ENCODE results near the gene UBE2G2.

The UBE2G2 gene

DNA sequence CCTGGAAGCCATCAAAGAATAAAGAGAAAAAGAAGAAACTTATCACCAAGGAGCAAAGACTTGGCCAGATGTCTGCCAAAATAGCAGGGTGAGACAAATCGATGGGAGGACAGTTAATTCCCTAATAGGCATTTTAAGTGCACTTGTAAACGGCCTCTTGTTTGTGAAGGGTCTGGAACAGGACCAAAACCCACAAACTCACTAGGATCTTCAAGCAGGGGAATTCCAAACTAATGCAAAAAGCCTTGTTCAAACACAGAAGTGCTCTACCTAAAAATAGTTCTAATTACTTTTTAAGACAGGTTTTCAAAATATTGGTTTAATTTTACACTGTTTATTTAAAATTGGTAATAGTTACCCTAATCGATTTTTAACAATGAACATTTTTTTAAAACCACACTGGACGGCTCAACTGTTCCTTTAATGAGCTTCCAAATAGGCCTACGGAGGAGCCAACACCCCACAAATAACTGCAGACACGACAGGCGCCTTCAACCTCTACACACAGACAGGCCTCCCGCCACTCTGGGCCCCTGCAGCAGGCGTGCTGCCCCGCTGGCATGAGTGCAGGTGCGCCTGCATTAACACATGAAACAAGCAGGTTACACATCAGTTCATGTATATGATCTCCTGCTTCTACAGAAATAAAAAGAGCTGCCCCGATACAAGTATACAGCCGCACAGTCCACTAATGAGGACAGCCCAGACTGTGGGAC, 15.8 kb downstream of the UBE2G2 start:
- DNase-seq (ENCODE audit: low read depth), result no peak

DNA sequence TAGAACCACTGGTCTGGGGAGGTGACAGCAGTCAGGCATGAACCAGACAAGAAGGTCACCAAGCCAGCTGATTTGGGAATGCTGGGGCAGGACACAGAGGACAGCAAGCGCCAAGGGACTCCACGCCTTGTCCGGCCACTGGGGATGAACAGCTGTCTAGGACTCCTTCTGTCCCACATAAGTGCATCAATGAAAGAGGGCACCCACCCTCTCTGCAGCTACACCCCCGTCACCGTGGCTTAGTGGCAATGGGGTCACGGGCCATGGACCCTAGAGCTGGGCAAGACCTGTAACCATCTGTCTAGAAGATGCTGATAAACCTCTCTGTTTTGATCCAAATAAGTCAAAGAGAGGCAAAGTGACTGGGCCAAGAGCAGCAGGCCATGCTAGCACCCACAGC, 16.8 kb downstream of the UBE2G2 start:
- no peak for DNase-seq (ENCODE audit: low read depth)

DNA sequence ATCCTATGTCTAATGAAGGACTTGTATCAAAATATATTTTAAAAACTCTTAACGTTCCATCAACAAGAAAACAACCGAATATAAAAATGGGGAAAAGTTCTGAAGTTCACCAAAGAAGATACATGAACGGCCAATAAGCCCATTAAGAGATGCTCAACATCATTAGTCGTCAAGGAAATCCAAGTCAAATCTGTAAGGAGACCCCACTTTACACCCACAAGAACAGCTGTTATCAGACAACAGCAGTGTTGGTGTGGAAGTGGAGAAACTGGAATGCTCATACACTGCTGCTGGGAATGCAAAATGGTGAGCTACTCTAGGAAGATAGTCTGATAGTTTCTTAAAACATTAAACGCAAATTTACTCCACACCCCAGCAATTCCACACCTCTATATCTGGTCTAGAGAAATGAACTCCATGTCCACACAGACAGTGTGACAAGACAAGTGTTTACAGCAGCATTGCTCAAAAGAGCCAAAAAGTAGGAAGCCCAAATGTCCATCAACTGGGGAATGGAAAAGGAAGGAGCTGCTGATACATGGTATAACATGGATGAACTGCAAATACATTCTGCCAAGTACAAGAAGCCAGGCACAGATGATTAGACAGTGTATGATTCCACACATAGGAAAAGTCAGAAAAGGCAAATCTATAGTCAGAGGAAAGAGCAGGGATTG, 18.5 kb downstream of the UBE2G2 start:
- DNase-seq (ENCODE audit: low read depth), result no peak

DNA sequence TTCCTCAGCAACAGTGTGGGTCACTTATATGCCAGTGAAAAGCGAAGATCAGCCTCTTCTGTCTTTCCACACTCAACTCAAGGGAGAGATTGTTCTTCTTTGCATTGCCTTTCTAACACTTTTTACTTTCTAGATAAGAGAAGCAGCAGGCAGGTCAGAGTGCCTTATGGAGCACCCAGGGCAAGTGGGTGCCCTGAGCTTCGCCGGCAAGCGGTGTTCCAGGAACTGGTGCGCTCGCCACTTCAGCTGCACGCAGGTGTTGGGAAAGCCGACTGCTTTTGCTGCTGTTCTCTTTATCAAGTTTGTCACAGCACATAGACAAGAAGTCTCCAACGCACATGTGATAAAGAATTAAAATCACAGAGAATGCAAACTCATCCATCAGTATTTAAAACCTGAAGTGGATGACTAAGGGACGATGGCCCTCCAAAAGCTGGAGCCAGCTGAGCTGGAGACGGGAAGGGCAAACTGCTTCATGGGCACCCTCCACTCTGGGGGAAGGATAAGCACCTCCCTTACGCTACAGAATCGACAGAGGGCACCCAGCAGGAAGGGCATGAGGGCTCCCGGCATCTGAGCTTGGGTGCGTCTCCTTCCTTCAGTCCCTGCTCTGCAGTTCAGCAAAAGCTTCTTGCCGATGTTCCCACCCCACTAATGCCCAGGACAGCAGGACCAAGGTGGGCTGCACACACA, 20.7 kb downstream of the UBE2G2 start:
- no peak for DNase-seq (ENCODE audit: low read depth)

DNA sequence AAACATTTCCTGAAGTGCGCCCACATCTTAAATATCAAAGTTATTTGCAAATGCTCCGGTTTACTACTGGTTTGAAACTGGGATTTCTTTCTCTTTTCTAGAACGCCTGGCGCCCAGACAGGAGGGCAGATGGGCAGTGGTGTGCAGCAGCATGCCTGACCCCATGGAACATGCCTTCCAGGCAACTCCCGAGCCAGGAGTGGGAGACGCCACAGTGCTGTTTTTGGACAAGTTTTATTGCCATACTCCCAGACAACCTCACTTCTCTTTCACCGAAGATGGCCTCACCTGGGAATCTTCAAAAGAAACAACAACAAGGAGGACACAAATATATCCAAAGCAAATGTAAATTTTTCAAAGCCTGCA, 21.5 kb downstream of the UBE2G2 start:
- DNase-seq (ENCODE audit: low read depth), result no peak

DNA sequence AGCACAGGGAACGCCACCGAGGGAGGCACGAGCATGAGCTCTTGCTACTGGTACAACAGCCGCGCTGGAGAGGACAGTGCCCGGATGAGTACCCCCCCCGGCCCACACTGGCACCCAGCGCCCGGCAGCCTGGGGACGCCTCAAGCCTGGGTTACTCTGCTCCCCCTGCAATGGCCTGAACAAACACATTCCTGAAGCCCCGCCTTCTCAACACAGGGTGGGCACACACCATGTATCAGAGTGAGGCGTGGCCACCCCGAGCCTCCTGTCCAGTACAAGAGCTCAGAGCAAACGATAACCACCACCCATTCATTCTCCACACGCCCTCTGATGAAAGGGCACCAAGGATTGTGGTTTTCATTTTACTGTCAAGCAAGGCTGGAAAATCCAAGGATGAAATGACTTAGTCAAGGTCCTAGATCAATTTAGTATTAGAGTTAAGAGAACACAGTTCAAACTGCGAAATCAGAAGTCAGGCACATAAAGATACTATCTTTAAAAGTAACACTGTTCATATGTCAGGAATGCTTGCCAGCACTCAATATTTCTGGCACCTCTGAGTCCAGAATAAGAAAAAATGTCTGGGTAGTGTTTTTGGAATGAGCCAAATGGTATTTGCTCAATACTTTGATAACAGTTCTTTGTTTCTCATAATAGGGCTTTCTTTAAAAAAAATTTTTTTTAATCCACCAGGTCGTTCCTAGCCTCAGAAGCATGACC, 22.0 kb downstream of the UBE2G2 start:
- no peak for DNase-seq (ENCODE audit: low read depth)

DNA sequence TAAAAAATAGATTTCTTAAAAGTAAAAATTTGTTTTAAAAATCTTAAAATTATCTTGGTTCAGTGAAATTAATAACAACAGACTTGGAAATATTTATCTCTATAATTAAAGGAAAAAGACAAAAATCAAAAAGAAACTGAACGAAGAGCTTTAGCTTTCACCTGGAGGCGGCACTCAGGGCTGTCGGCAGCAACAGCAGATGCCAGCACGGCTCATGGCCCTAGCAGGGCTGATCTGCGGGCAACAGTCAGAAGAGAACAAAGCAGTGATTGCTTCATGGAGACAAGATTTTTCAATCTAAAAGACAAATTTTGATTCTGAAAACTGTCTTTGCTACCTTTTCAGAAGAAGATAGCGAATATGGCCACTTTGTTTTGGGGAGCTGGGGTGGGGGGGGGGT, 22.6 kb downstream of the UBE2G2 start:
- DNase-seq (ENCODE audit: low read depth), result no peak

DNA sequence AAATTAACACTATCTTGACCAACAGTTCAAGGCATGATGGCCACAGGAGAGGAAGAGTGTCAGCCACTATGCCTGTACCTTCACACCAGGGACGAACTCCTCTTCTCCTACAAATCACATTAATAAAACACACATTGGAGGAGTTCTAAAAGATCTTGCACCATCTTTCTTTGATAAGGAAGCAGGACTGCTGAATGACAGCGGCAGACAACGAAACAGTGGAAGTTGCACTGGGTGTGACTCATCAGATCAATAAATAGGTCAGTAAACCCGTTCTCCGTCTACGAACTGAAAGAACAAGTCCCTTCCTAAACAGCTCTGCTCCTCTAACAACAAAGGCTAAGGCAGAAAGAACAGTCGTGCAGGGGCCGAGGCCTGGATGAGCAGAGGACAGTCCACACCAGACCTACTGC, 23.1 kb downstream of the UBE2G2 start:
- DNase-seq (ENCODE audit: low read depth), result no peak

DNA sequence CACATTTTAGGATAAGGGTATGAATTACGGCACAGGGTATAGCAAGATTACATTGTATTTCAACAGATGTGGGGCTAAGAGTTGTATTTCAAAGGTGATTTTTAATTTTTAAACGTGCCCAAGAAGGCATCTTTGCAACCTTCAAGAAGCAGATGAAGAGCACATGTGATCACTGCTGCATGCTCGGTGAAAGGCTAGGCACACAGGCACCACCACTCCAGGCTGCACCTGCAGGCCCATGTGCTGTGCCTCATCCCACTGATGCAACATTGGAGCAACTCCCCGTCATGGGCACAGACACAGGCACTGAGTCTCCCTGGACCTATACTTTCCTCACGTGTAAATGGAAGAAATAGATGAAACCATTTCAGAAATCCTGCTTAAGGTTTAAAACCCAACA, 23.5 kb downstream of the UBE2G2 start:
- no peak for DNase-seq (ENCODE audit: low read depth)

DNA sequence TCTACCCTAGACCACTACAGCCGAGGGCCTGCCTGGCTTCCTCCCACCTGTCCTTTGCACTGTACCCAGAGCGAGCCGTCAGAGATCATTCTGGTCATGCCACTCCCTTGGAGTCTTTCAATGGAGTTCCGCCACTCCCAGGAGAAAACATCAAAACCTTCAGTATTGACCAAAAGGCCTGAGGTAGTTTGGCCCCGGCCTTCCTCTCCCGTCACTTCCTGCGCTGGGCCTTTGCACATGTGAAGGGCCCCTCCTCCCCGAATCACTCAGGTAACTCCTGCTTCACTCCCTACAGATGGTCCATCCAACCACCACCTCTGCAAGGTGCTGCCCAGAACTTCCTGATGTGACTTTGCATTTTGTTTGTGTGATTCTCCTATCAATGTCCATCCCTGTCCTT, 26.6 kb downstream of the UBE2G2 start:
- DNase-seq (ENCODE audit: low read depth), result no peak

DNA sequence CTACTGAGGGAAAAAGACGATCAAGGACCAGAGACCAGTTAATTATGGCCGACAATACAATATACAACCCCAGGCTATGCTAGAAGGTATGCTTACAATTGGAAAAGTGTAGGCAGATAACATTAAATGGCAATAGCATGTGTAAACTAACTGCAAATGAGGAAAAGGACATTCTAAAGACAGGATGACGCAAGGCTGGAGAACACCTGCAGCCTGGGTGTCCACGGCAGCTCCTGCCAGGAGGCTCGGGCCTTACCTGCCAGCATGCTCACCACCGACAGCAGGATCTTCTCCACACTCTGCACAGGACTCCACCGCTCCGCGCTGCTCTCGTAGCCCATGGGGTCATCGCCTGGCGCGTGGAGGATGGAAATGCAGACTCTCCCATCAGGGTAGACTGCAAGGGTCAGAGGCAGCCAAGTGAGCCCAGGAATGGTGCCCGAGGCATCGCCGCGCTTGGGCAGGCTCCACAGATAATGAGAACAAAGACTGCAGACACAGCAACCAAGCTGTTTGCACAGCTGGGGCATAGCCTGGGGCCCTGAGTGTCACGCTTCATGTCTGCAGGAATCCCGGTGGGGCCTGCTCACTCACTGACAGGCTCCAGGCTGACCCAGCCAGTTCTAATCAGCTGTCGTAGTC, 28.2 kb downstream of the UBE2G2 start:
- no peak for DNase-seq (ENCODE audit: low read depth)

DNA sequence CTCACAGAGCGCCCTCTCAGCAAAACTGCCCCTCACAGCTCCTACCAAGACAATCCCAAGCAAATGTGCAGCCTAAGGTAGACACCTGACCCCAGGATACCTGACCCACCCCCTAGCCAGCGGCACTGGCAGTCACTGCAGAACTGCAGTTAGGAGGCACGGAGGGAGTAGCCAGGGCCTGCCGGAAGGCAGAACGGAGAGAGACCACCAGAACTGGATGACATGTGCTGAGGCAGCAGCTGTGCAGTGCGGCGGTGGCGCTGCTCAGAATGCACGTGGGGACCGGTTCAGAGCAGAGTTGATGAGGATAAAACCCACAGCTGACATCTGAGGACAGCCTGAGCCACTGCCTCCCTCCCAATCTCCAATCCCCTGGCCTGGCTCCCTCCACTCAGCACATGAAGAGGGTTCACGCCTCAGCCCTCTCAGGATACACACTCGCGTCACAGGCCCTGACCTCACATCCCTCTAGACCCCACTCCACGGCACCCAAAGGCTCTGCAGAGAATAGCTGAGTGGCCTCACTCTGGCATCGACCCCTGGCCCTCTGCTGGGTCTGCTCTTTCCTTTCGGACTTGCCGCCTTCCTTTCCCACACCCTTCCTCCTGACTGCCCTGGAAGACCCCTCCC, 29.6 kb downstream of the UBE2G2 start:
- no peak for DNase-seq (ENCODE audit: low read depth)

DNA sequence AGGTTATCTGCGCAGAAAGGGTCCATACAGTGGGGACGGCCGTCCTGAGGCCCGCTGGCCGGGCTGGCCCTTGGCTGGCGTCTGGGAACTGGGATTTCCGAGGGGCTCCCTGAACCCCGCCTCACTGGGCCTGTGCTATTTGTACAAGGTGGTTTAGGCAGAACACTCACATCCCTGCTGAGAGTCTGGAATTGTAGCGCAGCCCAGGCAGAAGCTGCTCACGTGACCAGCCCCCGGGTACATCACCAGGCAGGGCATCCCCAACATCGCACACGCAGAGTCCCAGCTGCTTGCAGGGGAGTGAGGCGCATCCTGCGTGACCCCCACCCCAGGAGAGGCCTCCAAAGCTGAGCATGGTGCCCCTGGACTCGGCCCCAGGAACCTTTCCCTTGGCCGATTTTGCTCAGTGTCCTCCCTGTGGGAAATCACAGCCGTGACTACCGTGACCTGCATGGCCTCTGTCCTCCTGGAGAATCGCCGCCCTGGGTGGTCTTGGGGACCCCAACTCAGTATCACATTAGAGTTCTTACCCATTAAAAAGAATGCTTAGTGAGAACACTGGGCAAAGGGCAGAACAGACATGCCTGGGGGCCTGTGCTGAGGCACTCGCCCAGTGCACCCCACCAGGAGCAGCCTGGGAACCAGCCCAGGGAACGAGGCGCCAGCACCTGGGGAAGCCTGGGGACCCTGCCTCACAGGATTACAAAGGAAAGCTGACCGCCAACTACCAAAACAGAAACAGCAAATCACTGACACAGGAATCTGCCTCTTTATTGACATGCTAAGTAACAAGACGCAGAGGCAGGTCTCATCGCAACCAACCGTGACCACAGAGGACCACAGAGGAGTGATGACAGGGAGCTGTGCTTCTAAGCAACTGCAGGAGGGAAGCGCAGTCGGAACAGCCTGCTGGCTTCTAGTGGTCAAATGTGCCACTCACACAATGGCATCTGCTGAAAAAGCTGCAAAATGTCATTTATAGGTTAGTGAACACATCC, 33.5 kb downstream of the UBE2G2 start:
- no peak for DNase-seq (ENCODE audit: low read depth)

DNA sequence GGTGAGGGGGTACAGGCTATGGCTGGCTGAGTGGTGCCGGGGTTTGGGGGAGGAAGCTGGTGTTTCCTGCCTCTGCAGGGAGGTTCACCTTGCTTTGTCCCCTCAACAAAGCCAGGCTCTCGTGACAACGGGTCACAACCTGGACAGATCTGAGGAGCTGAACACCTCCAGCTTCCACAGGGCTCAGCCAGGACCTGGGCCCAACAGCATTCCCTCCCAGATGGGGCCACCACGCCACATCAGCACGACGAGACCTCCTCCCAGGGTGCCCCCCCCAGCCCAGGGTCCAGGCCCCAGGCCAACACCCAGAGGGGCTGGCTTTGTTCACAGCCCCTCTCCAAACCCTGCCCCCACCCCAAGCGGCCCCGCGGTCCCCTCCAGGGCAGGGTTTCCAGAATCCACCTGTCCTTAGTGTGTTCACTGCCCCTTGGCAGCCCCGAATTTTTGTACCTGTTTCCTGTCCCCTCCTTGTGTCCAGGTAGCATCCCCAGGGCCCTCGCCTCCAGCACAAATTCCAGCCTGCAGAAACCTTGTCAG, 34.7 kb downstream of the UBE2G2 start:
- DNase-seq (ENCODE audit: low read depth), result no peak

DNA sequence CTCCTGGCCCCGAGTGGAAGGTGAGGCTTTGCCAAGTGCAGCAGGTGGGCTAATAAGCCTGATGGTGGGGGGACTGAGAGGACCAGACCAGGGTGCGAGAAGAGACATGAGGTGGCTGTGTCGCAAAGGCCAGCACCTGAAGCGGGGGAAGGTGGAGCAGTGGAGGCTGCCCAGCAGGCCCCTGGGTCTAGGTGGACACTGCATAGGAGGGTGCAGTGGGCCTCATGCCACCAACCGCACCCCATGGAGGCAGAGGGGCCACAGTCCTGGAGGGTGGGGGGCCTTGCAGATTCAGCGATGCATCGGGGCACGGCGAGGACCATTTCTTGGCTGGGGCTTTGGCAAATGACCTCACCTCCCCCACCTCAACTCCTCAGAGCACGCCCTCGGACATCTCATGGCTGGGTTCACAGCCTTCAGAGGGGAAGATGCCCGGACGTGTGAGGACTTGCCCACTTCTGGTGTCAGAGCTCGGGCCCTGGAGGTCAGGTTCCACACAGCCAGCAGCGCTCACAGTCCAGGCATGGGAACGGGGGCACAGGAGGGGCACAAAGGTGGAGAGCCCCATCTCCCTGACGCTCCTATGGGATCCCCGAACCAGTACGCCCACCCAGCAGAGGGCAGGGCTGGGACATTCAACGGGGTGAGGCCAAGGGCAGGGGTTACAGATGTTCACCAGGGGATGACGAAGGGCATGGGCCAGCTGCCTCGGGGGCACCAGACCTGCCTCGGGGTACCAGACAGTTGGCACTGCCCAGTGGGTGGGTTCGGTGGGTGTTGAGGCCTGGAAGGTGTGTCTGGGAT, 35.4 kb downstream of the UBE2G2 start:
- DNase-seq (ENCODE audit: low read depth), result no peak

DNA sequence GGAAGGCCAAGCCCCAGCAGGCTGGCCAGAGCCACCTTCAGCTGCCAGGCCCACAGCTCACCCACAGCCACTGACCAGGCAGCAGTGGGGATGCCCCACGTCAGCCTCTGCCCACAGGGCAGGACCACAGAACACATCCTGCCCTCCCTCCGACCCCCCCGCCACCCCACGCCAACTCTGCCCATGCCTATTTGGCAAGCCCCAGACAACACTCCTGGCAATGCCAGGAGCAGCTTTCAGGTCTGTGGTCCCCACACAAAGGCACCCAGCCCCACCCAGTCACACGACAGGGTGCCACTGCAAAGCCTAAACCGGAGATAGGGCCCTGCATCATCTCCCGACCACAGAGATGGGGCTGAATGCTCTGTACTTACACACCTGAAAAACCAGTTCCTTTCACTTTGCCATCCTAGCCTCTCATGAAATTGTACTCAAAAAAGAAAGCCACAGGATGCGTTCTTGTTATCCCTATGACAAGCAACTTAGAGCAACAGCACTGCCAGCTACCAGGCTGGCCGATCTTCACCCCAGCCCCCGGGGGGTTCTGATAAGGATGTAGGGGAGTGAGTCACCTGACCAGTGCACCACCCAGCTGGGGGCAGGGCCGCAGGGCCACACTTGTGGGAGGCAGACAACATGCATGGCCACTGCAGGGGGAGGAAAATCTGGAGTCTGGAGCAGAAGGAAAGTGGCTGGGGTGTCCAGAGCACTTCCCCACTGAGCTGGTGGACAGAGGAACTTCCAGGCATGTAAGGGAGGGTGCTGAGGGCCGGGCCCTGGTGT, 36.2 kb downstream of the UBE2G2 start:
- DNase-seq (ENCODE audit: low read depth), result no peak

DNA sequence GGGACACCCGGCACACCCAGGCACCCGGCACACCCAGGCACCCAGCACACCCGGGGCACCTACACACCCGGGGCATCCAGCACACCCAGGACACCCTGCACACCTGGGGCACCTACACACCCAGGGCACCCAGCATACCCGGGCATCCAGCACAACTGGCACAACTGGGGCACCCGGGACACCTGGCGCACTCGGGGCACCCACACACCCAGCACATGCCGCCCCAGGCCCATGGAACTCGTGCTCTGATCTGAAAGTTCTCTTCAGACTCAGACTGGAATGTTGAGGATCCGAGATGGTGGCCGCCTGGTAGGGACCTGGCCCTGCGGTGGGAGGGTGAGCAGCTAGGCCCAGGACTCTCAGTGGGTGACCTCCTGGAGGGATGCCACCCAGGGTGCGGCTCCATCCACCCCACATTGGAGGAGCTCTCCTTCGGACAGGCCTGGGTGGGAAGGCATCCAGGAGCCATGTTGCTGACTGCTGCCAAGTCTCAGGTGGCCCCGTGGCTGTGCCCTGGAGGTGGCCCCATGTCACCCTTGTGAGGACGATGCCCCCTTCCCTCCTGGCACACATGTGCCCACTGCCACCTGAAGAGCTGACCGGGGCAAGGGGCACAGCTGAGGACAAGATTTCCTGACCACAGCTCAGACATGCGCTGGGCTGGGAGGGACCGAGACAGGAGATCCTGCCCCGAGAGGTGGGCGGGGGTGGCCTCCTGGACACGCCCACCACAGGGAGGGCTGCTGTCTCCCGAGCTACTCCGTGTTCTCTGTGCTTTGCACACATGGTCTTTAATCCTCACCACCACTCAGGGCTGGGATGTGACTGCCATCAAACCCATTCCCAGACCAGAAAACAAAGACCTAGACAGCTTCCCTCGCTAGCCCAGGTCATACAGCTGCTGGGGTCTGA, 37.0 kb downstream of the UBE2G2 start:
- no peak for DNase-seq (ENCODE audit: low read depth)
